WTC11 (cell line): ENCODE measurements around the gene CUL5. TPM values are rescaled to one million over a fixed set of nuclear protein-coding genes. Genes with fewer than 3 reads are reported as not detected.

Experiments used
- ATAC-seq: fragments of 200-7000 bp; cut with Tn5 transposase; 2 replicates; pipeline ENCODE4 v1.10.0; 2021; ENCODE audit warnings: mild to moderate bottlenecking, moderate library complexity
- CTCF ChIA-PET: fragments of 300-600 bp; sonication (Branson Sonifier 250); formaldehyde crosslinking; loops from one replicate; lab custom pipeline; 2021; ENCODE audit warnings: antibody characterized with exemption; lab: Charles Lee
- POLR2A ChIA-PET: fragments of 350-600 bp; sonication (Branson Sonifier 250); formaldehyde crosslinking; loops from one replicate; lab custom pipeline; 2021; ENCODE audit warnings: antibody characterized with exemption; lab: Charles Lee
- DNase-seq: peaks from one replicate; pipeline ENCODE4 v3.0.0; 2021; ENCODE audit warnings: low spot score
- H3K27ac Mint-ChIP-seq: 2 replicates; pipeline ENCODE4 v1.8.0; 2021; ENCODE audit warnings: mixed read lengths
- H3K27me3 Mint-ChIP-seq: 2 replicates; pipeline ENCODE4 v1.8.0; 2021; ENCODE audit warnings: low read depth, mild to moderate bottlenecking, moderate library complexity, mixed read lengths
- H3K36me3 Mint-ChIP-seq: 2 replicates; pipeline ENCODE4 v1.8.0; 2021; ENCODE audit warnings: mixed read lengths
- H3K4me1 Mint-ChIP-seq: 2 replicates; pipeline ENCODE4 v1.8.0; 2022; ENCODE audit warnings: mixed read lengths
- H3K4me3 Mint-ChIP-seq: 2 replicates; pipeline ENCODE4 v1.8.0; 2021; ENCODE audit warnings: mild to moderate bottlenecking, moderate library complexity, mixed read lengths
- H3K9me3 Mint-ChIP-seq: 2 replicates; pipeline ENCODE4 v1.8.0; 2021; ENCODE audit warnings: mixed read lengths
- ATF1 ChIP-seq: sonication (generic); formaldehyde crosslinking; IDR thresholded peaks from 2 replicates; pipeline ENCODE4 v1.8.1; 2023; ENCODE audit warnings: mild to moderate bottlenecking, moderate library complexity, missing genetic modification reagents
- GTF2I ChIP-seq: fragments of 250-450 bp; sonication (Bioruptor Pico); conservative IDR thresholded peaks from 2 replicates; pipeline ENCODE4 v1.4.0; 2021; ENCODE audit warnings: mild to moderate bottlenecking
- OVOL2 ChIP-seq: fragments of 250-450 bp; sonication (Bioruptor Pico); IDR thresholded peaks from 2 replicates; pipeline ENCODE4 v1.9.0; 2021; ENCODE audit warnings: mild to moderate bottlenecking, borderline replicate concordance
- PRRX2 ChIP-seq: fragments of 250-450 bp; sonication (Bioruptor Pico); IDR thresholded peaks from 2 replicates; pipeline ENCODE4 v1.8.0; 2021; ENCODE audit warnings: mild to moderate bottlenecking
- SOX15 ChIP-seq: fragments of 250-450 bp; sonication (Bioruptor Pico); IDR thresholded peaks from 2 replicates; pipeline ENCODE4 v1.9.0; 2021; ENCODE audit warnings: mild to moderate bottlenecking
- SP1 ChIP-seq: sonication (generic); formaldehyde crosslinking; conservative IDR thresholded peaks from 2 replicates; pipeline ENCODE4 v1.8.1; 2022; ENCODE audit warnings: missing genetic modification reagents
- ZNF121 ChIP-seq: sonication (generic); formaldehyde crosslinking; IDR thresholded peaks from 2 replicates; pipeline ENCODE4 v1.8.0; 2023; ENCODE audit warnings: missing genetic modification reagents
- ZNF396 ChIP-seq: fragments of 250-450 bp; sonication (Bioruptor Pico); IDR thresholded peaks from 2 replicates; pipeline ENCODE4 v1.8.0; 2021; ENCODE audit warnings: mild to moderate bottlenecking, moderate library complexity, borderline replicate concordance
- ZNF671 ChIP-seq: fragments of 250-450 bp; sonication (Bioruptor Pico); IDR thresholded peaks from 2 replicates; pipeline ENCODE4 v1.8.0; 2021; ENCODE audit warnings: mild to moderate bottlenecking
- total RNA-seq: library from RNA; stranded (reverse); gene quantifications from 3 replicates; pipeline ENCODE4 v1.2.3, GENCODE V29; 2021
- TF ChIP-seq, protein P1 (sequence below): fragments of 200-600 bp; IDR thresholded peaks from 2 replicates; pipeline ENCODE4 v1.8.0; 2022; ENCODE audit warnings: antibody characterized with exemption
- TF ChIP-seq, protein P2 (sequence below): sonication (generic); formaldehyde crosslinking; IDR thresholded peaks from 2 replicates; pipeline ENCODE4 v1.8.1; 2023; ENCODE audit warnings: mild to moderate bottlenecking, missing genetic modification reagents
- TF ChIP-seq, protein P3 (sequence below): sonication (generic); formaldehyde crosslinking; IDR thresholded peaks from 2 replicates; pipeline ENCODE4 v1.8.1; 2023; ENCODE audit warnings: mild to moderate bottlenecking, moderate library complexity, missing genetic modification reagents
- TF ChIP-seq, protein P4 (sequence below): sonication (generic); formaldehyde crosslinking; conservative IDR thresholded peaks from 2 replicates; pipeline ENCODE4 v1.8.1; 2023; ENCODE audit warnings: mild to moderate bottlenecking, low read depth, missing genetic modification reagents, moderate library complexity
- TF ChIP-seq, protein P5 (sequence below): sonication (generic); formaldehyde crosslinking; IDR thresholded peaks from 2 replicates; pipeline ENCODE4 v1.8.1; 2022; ENCODE audit warnings: low read depth, mild to moderate bottlenecking, moderate library complexity, missing genetic modification reagents, borderline replicate concordance
- TF ChIP-seq, protein P6 (sequence below): sonication (generic); formaldehyde crosslinking; IDR thresholded peaks from 2 replicates; pipeline ENCODE4 v1.8.0; 2022; ENCODE audit warnings: mild to moderate bottlenecking, missing genetic modification reagents
- TF ChIP-seq, protein P7 (sequence below): fragments of 250-450 bp; sonication (Bioruptor Pico); IDR thresholded peaks from 2 replicates; pipeline ENCODE4 v1.8.0; 2021; ENCODE audit warnings: mild to moderate bottlenecking

CUL5 gene
- total RNA-seq, 1 experiment from 2014 or later, result 31.4 TPM

DNA sequence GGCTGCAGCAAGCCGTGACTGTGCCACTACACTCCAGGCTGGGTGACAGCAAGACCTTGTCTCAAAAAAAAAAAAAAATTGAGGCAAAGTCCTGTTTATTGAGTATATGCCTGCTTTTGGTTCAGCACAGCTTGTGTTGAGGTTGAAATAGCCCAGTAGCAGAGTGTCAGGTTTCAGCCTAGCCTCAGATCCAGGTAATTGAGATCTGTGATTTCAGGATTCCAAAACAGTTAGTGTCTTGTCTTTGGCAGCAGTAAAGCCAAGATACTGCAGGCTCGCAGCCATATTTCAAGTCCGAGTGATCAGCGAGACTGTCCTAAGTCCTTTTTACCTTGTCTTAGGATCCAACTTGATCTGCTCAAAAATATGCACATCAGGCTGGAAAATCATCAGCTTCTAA is 27.0 kb downstream of the CUL5 start:
- peaks cover 11% of the 10 kb centered on the region for H3K4me1 Mint-ChIP-seq
- DNase-seq (no peak), ATAC-seq (0 out of 2 replicates have a peak, but pooled peaks have one; percentile 28)
- no peak overlapping the region for H3K4me3 Mint-ChIP-seq
- peaks cover 11% of the 10 kb centered on the region for H3K9me3 Mint-ChIP-seq
- no peaks in the 10 kb centered on the region for H3K27me3 Mint-ChIP-seq
- POLR2A ChIA-PET, result interaction anchor here (0.7 kb wide), 1 partner anchor 147 kb away, joined by 3 read pairs; no protein-coding TSS in a partner anchor
- H3K27ac Mint-ChIP-seq, result peak overlapping the region; percentile 27
- peaks cover 42% of the 10 kb centered on the region for H3K36me3 Mint-ChIP-seq
- CTCF ChIA-PET, result interaction anchor here (1.8 kb wide), 1 partner anchor 9 kb away, joined by 6 read pairs; no protein-coding TSS in a partner anchor
- TF ChIP-seq ZNF396 (no peak), GTF2I (CRISPR knock-in tag) (no peak), ZNF671 (CRISPR knock-in tag) (no peak)
- TF ChIP-seq, protein P1, sequence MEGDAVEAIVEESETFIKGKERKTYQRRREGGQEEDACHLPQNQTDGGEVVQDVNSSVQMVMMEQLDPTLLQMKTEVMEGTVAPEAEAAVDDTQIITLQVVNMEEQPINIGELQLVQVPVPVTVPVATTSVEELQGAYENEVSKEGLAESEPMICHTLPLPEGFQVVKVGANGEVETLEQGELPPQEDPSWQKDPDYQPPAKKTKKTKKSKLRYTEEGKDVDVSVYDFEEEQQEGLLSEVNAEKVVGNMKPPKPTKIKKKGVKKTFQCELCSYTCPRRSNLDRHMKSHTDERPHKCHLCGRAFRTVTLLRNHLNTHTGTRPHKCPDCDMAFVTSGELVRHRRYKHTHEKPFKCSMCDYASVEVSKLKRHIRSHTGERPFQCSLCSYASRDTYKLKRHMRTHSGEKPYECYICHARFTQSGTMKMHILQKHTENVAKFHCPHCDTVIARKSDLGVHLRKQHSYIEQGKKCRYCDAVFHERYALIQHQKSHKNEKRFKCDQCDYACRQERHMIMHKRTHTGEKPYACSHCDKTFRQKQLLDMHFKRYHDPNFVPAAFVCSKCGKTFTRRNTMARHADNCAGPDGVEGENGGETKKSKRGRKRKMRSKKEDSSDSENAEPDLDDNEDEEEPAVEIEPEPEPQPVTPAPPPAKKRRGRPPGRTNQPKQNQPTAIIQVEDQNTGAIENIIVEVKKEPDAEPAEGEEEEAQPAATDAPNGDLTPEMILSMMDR, result no peak
- TF ChIP-seq, protein P2, sequence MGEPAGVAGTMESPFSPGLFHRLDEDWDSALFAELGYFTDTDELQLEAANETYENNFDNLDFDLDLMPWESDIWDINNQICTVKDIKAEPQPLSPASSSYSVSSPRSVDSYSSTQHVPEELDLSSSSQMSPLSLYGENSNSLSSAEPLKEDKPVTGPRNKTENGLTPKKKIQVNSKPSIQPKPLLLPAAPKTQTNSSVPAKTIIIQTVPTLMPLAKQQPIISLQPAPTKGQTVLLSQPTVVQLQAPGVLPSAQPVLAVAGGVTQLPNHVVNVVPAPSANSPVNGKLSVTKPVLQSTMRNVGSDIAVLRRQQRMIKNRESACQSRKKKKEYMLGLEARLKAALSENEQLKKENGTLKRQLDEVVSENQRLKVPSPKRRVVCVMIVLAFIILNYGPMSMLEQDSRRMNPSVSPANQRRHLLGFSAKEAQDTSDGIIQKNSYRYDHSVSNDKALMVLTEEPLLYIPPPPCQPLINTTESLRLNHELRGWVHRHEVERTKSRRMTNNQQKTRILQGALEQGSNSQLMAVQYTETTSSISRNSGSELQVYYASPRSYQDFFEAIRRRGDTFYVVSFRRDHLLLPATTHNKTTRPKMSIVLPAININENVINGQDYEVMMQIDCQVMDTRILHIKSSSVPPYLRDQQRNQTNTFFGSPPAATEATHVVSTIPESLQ (CRISPR knock-in tag), result no peak
- TF ChIP-seq, protein P3, sequence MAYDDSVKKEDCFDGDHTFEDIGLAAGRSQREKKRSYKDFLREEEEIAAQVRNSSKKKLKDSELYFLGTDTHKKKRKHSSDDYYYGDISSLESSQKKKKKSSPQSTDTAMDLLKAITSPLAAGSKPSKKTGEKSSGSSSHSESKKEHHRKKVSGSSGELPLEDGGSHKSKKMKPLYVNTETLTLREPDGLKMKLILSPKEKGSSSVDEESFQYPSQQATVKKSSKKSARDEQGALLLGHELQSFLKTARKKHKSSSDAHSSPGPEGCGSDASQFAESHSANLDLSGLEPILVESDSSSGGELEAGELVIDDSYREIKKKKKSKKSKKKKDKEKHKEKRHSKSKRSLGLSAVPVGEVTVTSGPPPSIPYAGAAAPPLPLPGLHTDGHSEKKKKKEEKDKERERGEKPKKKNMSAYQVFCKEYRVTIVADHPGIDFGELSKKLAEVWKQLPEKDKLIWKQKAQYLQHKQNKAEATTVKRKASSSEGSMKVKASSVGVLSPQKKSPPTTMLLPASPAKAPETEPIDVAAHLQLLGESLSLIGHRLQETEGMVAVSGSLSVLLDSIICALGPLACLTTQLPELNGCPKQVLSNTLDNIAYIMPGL, result no peak
- TF ChIP-seq, protein P4, sequence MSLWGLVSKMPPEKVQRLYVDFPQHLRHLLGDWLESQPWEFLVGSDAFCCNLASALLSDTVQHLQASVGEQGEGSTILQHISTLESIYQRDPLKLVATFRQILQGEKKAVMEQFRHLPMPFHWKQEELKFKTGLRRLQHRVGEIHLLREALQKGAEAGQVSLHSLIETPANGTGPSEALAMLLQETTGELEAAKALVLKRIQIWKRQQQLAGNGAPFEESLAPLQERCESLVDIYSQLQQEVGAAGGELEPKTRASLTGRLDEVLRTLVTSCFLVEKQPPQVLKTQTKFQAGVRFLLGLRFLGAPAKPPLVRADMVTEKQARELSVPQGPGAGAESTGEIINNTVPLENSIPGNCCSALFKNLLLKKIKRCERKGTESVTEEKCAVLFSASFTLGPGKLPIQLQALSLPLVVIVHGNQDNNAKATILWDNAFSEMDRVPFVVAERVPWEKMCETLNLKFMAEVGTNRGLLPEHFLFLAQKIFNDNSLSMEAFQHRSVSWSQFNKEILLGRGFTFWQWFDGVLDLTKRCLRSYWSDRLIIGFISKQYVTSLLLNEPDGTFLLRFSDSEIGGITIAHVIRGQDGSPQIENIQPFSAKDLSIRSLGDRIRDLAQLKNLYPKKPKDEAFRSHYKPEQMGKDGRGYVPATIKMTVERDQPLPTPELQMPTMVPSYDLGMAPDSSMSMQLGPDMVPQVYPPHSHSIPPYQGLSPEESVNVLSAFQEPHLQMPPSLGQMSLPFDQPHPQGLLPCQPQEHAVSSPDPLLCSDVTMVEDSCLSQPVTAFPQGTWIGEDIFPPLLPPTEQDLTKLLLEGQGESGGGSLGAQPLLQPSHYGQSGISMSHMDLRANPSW (CRISPR knock-in tag), result no peak
- TF ChIP-seq, protein P5, sequence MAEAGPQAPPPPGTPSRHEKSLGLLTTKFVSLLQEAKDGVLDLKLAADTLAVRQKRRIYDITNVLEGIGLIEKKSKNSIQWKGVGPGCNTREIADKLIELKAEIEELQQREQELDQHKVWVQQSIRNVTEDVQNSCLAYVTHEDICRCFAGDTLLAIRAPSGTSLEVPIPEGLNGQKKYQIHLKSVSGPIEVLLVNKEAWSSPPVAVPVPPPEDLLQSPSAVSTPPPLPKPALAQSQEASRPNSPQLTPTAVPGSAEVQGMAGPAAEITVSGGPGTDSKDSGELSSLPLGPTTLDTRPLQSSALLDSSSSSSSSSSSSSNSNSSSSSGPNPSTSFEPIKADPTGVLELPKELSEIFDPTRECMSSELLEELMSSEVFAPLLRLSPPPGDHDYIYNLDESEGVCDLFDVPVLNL (CRISPR knock-in tag), result no peak

DNA sequence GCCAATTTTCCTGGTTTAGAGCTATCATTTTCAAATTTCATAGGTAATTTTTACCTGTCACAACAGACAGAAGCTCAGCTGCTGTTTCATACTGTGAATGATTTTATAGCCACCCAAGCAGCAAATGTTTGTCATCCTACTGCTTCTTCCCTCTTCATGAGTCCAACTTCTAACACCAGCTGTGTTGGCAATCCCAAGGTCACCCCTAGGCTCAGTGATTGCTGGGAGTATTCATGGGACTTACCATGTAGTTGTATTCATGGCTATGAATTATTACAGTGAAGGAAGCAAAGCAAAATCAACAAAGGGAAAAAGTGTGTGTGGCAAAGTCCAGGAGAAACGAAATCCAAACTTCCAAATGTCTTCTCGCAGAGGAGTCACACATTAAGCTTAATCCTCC is 28.5 kb downstream of the CUL5 start:
- H3K4me1 Mint-ChIP-seq, result peaks cover 11% of the 10 kb centered on the region
- H3K9me3 Mint-ChIP-seq, result no peaks in the 10 kb centered on the region
- POLR2A ChIA-PET, result interaction anchor here (0.7 kb wide), 1 partner anchor 262 kb away, joined by 3 read pairs; no protein-coding TSS in a partner anchor
- no peak overlapping the region for H3K4me3 Mint-ChIP-seq
- ATAC-seq (no peak), DNase-seq (no peak)
- TF ChIP-seq, protein P6, sequence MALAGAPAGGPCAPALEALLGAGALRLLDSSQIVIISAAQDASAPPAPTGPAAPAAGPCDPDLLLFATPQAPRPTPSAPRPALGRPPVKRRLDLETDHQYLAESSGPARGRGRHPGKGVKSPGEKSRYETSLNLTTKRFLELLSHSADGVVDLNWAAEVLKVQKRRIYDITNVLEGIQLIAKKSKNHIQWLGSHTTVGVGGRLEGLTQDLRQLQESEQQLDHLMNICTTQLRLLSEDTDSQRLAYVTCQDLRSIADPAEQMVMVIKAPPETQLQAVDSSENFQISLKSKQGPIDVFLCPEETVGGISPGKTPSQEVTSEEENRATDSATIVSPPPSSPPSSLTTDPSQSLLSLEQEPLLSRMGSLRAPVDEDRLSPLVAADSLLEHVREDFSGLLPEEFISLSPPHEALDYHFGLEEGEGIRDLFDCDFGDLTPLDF (CRISPR knock-in tag), result no peak
- TF ChIP-seq OVOL2 (CRISPR knock-in tag), result no peak
- no peak for TF ChIP-seq SOX15 (CRISPR knock-in tag)
- TF ChIP-seq ZNF121 (CRISPR knock-in tag), result no peak
- TF ChIP-seq, protein P7, sequence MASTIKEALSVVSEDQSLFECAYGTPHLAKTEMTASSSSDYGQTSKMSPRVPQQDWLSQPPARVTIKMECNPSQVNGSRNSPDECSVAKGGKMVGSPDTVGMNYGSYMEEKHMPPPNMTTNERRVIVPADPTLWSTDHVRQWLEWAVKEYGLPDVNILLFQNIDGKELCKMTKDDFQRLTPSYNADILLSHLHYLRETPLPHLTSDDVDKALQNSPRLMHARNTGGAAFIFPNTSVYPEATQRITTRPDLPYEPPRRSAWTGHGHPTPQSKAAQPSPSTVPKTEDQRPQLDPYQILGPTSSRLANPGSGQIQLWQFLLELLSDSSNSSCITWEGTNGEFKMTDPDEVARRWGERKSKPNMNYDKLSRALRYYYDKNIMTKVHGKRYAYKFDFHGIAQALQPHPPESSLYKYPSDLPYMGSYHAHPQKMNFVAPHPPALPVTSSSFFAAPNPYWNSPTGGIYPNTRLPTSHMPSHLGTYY, result no peak
- TF ChIP-seq ATF1 (CRISPR knock-in tag), result no peak
- no peak for TF ChIP-seq PRRX2 (CRISPR knock-in tag)
- TF ChIP-seq SP1 (CRISPR knock-in tag), result no peak
- no peaks in the 10 kb centered on the region for H3K27me3 Mint-ChIP-seq
- H3K27ac Mint-ChIP-seq, result peak overlapping the region; percentile 80
- H3K36me3 Mint-ChIP-seq, result peaks cover 31% of the 10 kb centered on the region
- CTCF ChIA-PET, result interaction anchor here (0.5 to 1.4 kb wide), 4 partner anchors 12 to 122 kb away, joined by 3 to 6 read pairs (median 4); partner anchors contain the start of gene CUL5
